Liver (tissue), 9 donors: Measurements from ENCODE around the gene STX17. TPM values are rescaled to one million over a fixed set of nuclear protein-coding genes. Genes with fewer than 3 reads are reported as not detected.

ENCODE experiments used
- DNase-seq: peaks from one replicate; pipeline ENCODE4 v3.0.0-alpha.2; 2017; ENCODE audit warnings: low spot score
- H3K27ac ChIP-seq, 2 donors: one replicate each; pipeline ENCODE4 v1.7.0; 2013; ENCODE audit warnings: inconsistent platforms in 2 of 2, low read length in 2 of 2, control low read depth in 1 of 2, low read depth in 1 of 2, mild to moderate bottlenecking in 1 of 2
- H3K27me3 ChIP-seq, 4 donors: one replicate each; pipeline versions ENCODE4 v1.6.1 to v1.7.0; 2013; ENCODE audit warnings: low read length in 3 of 4, inconsistent platforms in 1 of 4, mild to moderate bottlenecking in 1 of 4, moderate library complexity in 1 of 4; ENCODE audit not compliant: control insufficient read depth in 4 of 4, insufficient read depth in 4 of 4
- H3K36me3 ChIP-seq, 4 donors: one replicate each; pipeline versions ENCODE4 v1.6.1 to v1.7.0; 2013; ENCODE audit warnings: low read length in 3 of 4, mild to moderate bottlenecking in 3 of 4, low read depth in 1 of 4, moderate library complexity in 1 of 4; ENCODE audit not compliant: control insufficient read depth in 4 of 4, insufficient read depth in 3 of 4
- H3K4me1 ChIP-seq, 4 donors: one replicate each; pipeline versions ENCODE4 v1.6.1 to v1.7.0; 2013; ENCODE audit warnings: low read length in 3 of 4, mild to moderate bottlenecking in 3 of 4, moderate library complexity in 1 of 4; ENCODE audit not compliant: control insufficient read depth in 4 of 4, insufficient read depth in 4 of 4
- H3K4me3 ChIP-seq, 3 donors: one replicate each; pipeline versions ENCODE4 v1.6.1 to v1.7.0; 2013; ENCODE audit warnings: low read length in 3 of 3, control low read depth in 1 of 3, low read depth in 1 of 3, mild to moderate bottlenecking in 1 of 3
- H3K9ac ChIP-seq, 2 donors: one replicate each; pipeline ENCODE4 v1.7.0; 2013; ENCODE audit warnings: low read length in 2 of 2, mild to moderate bottlenecking in 2 of 2, moderate library complexity in 2 of 2, control low read depth in 1 of 2, low read depth in 1 of 2
- H3K9me3 ChIP-seq, 4 donors: one replicate each; pipeline versions ENCODE4 v1.6.1 to v1.7.0; 2013; ENCODE audit warnings: low read length in 3 of 4; ENCODE audit not compliant: control insufficient read depth in 4 of 4
- ATF3 ChIP-seq: IDR thresholded peaks from 2 replicates; pipeline ENCODE4 v1.6.1; 2016; ENCODE audit warnings: antibody characterized with exemption
- EGR1 ChIP-seq, 2 donors: IDR thresholded peaks; 2 replicates each; pipeline ENCODE4 v1.6.1; 2016 to 2018; ENCODE audit warnings: antibody characterized with exemption in 2 of 2, low read depth in 2 of 2
- FOXA1 ChIP-seq: IDR thresholded peaks from 2 replicates; pipeline ENCODE4 v1.6.1; 2016; ENCODE audit warnings: antibody characterized with exemption
- GABPA ChIP-seq, 2 donors: IDR thresholded peaks in 1 of 2; conservative IDR thresholded peaks in 1 of 2; 2 replicates each; pipeline ENCODE4 v1.6.1; 2016; ENCODE audit warnings: antibody characterized with exemption in 2 of 2, mild to moderate bottlenecking in 1 of 2, moderate library complexity in 1 of 2
- HNF4A ChIP-seq, 2 donors: conservative IDR thresholded peaks; 2 replicates each; pipeline ENCODE4 v1.6.1; 2016; ENCODE audit warnings: antibody characterized with exemption in 2 of 2, mild to moderate bottlenecking in 2 of 2
- JUND ChIP-seq, 2 donors: IDR thresholded peaks; 2 replicates each; pipeline ENCODE4 v1.6.1; 2016; ENCODE audit warnings: antibody characterized with exemption in 2 of 2
- NR2F2 ChIP-seq: IDR thresholded peaks from 2 replicates; pipeline ENCODE4 v1.6.1; 2016; ENCODE audit warnings: antibody characterized with exemption
- RAD21 ChIP-seq, 2 donors: IDR thresholded peaks; 2 replicates each; pipeline ENCODE4 v1.6.1; 2016; ENCODE audit warnings: antibody characterized with exemption in 2 of 2, mild to moderate bottlenecking in 2 of 2
- REST ChIP-seq: IDR thresholded peaks from 2 replicates; pipeline ENCODE4 v1.6.1; 2016; ENCODE audit warnings: antibody characterized with exemption, mild to moderate bottlenecking
- RXRA ChIP-seq, 2 donors: IDR thresholded peaks; 2 replicates each; pipeline ENCODE4 v1.6.1; 2017 to 2018; ENCODE audit warnings: antibody characterized with exemption in 2 of 2, mild to moderate bottlenecking in 1 of 2
- SP1 ChIP-seq: IDR thresholded peaks from 2 replicates; pipeline ENCODE4 v1.6.1; 2018; ENCODE audit warnings: antibody characterized with exemption, mild to moderate bottlenecking
- TAF1 ChIP-seq: conservative IDR thresholded peaks from 2 replicates; pipeline ENCODE4 v1.6.1; 2016; ENCODE audit warnings: antibody characterized with exemption, mild to moderate bottlenecking
- YY1 ChIP-seq: IDR thresholded peaks from 2 replicates; pipeline ENCODE4 v1.6.1; 2016; ENCODE audit warnings: antibody characterized with exemption, mild to moderate bottlenecking
- ZBTB33 ChIP-seq: IDR thresholded peaks from 2 replicates; pipeline ENCODE4 v1.6.1; 2016; ENCODE audit warnings: antibody characterized with exemption
- WGBS: extraction: QIAGEN DNeasy Blood & Tissue Kit; methylation state at CpG from one replicate; pipeline ENCODE4 v1.1.7; 2013; 5-methylcytosine and 5-hydroxymethylcytosine counted together
- polyA plus RNA-seq, 2 donors: library from polyadenylated mRNA; stranded (reverse) in 1 of 2; unstranded in 1 of 2; fragments of 200-250 nt in 1 of 2; fragments of >200 nt in 1 of 2; fragmentation: Nextera tagmentation in 1 of 2; extraction: Ambion mirVana in 1 of 2; gene quantifications; one replicate each; pipeline versions ENCODE4 v1.2.1 to v1.2.3, GENCODE V29; 2013 to 2015
- total RNA-seq, 2 donors: library from RNA; depleted of rRNA; stranded (reverse); fragments of >200 nt; gene quantifications; one replicate each; pipeline ENCODE4 v1.2.3, GENCODE V29; 2014
- TF ChIP-seq, protein P1 (sequence below): IDR thresholded peaks from 2 replicates; pipeline ENCODE4 v1.6.1; 2016; ENCODE audit warnings: antibody characterized with exemption
- donor health status: healthy.
- donor health status: healthy.
- donor health status: healthy.
- donor health status: healthy.
- donor health status: healthy.

STX17 gene
- total and polyA plus RNA-seq, 4 donors = 8.3 to 30.9 (median 21.2) TPM

GRCh38 chr9:99998266-99998665 is 91.8 kb downstream of the STX17 start:
- H3K4me1 ChIP-seq = no peaks in the 10 kb centered on the region
- no peak overlapping the region for H3K9ac ChIP-seq
- H3K36me3 ChIP-seq = peaks cover 2 to 9% (median 4%) of the 10 kb centered on the region in 4 donors
- no peak overlapping the region for H3K4me3 ChIP-seq
- TF ChIP-seq TAF1 (no peak), JUND (IDR thresholded peaks at IDR 0.05) (no peak), FOXA1 (no peak), NR2F2 (no peak), ATF3 (no peak), REST (no peak), RAD21 (IDR thresholded peaks at IDR 0.05) (no peak)
- H3K27me3 ChIP-seq = no peaks in the 10 kb centered on the region
- DNase-seq = no peak
- WGBS = 95% methylated on average over 22 of the region's 22 CpGs
- H3K27ac ChIP-seq = no peak overlapping the region
- H3K9me3 ChIP-seq = peaks cover 0 to under 1% (median 0%) of the 10 kb centered on the region in 4 donors

- TF ChIP-seq RXRA (IDR thresholded peaks at IDR 0.05) = no peak
- TF ChIP-seq, protein P1, sequence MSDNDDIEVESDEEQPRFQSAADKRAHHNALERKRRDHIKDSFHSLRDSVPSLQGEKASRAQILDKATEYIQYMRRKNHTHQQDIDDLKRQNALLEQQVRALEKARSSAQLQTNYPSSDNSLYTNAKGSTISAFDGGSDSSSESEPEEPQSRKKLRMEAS = no peak
- no peak for TF ChIP-seq GABPA (IDR thresholded peaks at IDR 0.05 in 1 of 2, conservative IDR thresholded peaks at IDR 0.05 in 1 of 2)
- TF ChIP-seq EGR1 (IDR thresholded peaks at IDR 0.05; ENCODE audit: low read depth in 2 of 2) = no peak
- no peak for TF ChIP-seq HNF4A (conservative IDR thresholded peaks at IDR 0.05)
- no peak for TF ChIP-seq YY1
- Histone ChIP-seq H3K9me3 (peaks cover 0 to 2% (median 0%) of the 10 kb centered on the region in 4 donors), H3K4me1 (no peaks in the 10 kb centered on the region), H3K9ac (no peak overlapping the region), H3K27ac (no peak overlapping the region), H3K27me3 (no peaks in the 10 kb centered on the region), H3K36me3 (peaks cover 5 to 12% (median 9%) of the 10 kb centered on the region in 4 donors), H3K4me3 (no peak overlapping the region)
- DNase-seq = no peak
- WGBS = 96% methylated on average over 26 of the region's 26 CpGs
Measured at GRCh38 chr9:99998866-99999265, 92.4 kb downstream of the STX17 start.

- no peaks in the 10 kb centered on the region for H3K27me3 ChIP-seq
- no peaks in the 10 kb centered on the region for H3K4me1 ChIP-seq
- 98% methylated on average over 5 of the region's 5 CpGs for WGBS
- no peak for DNase-seq
- no peak overlapping the region for H3K9ac ChIP-seq
- TF ChIP-seq GABPA (IDR thresholded peaks at IDR 0.05 in 1 of 2, conservative IDR thresholded peaks at IDR 0.05 in 1 of 2) (no peak), ATF3 (no peak), NR2F2 (no peak), REST (no peak), EGR1 (IDR thresholded peaks at IDR 0.05; ENCODE audit: low read depth in 2 of 2) (no peak), ZBTB33 (no peak), SP1 (no peak), TAF1 (no peak), HNF4A (conservative IDR thresholded peaks at IDR 0.05) (no peak), FOXA1 (no peak)
- TF ChIP-seq, protein P1 = no peak
- peaks cover 5 to 19% (median 14%) of the 10 kb centered on the region in 4 donors for H3K36me3 ChIP-seq
- H3K9me3 ChIP-seq = peaks cover 0 to 2% (median 0%) of the 10 kb centered on the region in 4 donors
- H3K27ac ChIP-seq = no peak overlapping the region
- H3K4me3 ChIP-seq = no peak overlapping the region
Measured at GRCh38 chr9:99999797-100000196, 93.3 kb downstream of the STX17 start.
